GM03348 (cell line): ENCODE data around the gene STARD5.

Experiments
- DNase-seq: peaks from one replicate; pipeline ENCODE4 v3.0.0; 2012; ENCODE audit warnings: low spot score

Gene STARD5

DNA sequence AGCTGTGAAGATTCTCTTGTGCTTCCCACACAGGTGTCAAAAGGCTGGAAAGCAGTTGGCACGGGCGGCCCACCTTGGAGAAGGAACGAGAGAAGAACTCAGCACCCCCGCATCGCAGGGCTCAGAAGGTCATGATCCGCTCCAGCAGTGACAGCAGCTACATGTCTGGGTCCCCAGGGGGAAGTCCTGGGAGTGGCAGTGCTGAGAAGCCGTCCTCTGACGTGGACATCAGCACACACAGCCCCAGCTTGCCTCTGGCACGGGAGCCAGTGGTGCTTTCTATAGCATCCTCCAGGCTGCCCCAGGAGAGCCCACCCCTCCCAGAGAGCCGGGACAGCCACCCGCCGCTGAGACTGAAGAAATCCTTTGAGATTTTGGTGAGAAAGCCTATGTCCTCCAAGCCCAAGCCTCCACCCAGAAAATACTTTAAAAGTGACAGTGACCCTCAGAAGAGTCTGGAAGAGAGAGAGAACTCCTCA, 31.4 kb downstream of the STARD5 start:
- DNase-seq, result no peak

GRCh38 chr15:81291916-81292522, 31.9 kb downstream of the STARD5 start:
- DNase-seq, result no peak

DNA sequence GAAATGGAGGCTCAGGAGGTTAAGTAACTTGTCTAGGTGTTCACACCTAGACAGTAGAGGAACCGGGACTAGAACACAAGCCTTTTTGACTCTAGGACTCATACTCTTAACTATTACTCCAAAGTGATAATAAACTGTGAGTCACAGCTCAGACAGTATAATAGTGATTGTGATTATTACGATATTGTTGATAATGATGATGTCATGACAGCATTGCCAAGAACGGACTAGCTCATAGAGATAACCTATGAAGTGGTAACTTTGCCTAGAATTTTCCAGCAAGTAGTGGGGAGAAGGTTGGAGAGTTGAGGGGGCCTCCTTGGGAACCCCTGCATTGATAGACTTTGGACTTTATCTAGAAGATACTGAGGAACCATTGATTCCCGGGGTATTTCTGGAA, 34.0 kb downstream of the STARD5 start:
- no peak for DNase-seq

DNA sequence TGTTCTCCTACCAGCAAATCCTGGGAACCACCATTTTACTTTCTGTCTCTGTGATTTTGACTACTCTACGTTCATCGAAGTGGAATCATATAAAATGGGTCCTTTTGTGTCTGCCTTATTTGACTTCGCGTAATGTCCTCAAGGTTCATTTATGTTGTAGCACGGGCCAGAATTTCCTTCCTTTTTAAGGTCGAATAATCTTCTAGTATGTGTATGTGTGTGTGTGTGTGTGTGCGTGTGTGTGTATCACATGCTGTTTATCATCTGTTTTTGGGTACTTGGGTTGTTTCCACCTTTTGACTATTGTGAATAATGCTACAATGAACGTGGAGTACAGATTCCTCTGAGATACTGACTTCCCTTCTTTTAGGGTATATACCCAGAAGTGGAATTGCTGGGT, 35.3 kb downstream of the STARD5 start:
- no peak for DNase-seq

DNA sequence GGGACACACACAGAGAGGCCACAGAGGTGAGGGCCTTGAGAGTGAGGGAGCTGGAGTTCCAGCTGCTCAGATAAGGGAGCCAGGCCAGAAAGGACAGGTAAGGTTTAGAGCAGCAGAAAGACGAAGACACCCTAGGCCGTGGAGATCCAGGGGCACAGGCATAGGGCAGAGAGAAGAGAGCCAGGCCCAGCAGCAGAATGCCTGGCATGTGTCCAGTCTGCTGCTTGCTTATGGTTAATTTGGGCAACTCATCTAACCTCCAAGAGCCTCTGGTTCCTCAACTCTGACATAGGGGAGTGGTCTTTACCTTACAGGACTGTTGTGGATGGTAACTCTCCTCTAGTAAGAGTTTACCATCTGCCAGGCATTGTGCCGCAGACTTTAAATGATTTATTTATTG, 35.9 kb downstream of the STARD5 start:
- DNase-seq, result no peak

GRCh38 chr15:81286621-81287121, 37.3 kb downstream of the STARD5 start:
- no peak for DNase-seq

GRCh38 chr15:81285461-81285860, 38.5 kb downstream of the STARD5 start:
- DNase-seq, result no peak

DNA sequence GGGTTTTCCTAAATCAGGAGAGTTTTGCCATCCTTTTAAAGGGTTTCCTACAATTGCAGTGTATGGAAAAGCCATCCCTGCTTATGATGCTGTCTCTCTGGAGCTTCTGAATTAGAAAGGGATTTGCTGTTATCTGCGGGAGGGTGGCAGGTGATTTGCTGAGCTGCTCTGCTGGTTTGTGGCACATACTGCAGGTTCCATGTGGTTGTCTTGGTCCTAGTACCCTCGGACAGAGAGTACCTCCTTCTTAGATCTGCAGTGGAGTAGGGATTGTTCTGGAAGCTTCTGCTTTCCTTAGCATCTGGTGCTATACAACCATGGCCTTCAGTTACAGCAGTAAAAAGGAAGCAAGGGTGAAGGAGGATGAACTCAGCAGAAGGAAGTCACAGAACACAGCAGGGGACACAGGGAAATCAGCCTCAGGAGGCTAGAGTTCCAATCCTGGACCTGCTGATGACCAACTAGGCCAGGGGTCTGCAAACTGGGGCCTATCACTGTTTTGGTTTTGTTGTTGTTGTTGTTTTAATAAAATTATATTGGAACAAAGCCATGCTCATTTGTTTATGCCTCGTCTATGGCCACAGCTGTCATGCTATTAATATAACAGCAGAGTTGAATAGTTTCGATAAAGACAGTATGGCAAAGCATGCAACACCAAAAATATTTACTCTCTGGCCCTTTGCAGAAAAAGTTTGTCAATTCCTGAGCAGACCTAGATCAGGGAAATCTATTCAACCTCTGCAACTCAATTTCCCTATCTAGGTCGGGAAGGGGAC, 39.5 kb downstream of the STARD5 start:
- DNase-seq, result no peak

GRCh38 chr15:81282911-81283310, 41.0 kb downstream of the STARD5 start:
- no peak for DNase-seq

GRCh38 chr15:81282606-81282895, 41.4 kb downstream of the STARD5 start:
- no peak for DNase-seq

- DNase-seq, result no peak
These were observed 42.0 kb downstream of the STARD5 start for GRCh38 chr15:81281766-81282605.

DNA sequence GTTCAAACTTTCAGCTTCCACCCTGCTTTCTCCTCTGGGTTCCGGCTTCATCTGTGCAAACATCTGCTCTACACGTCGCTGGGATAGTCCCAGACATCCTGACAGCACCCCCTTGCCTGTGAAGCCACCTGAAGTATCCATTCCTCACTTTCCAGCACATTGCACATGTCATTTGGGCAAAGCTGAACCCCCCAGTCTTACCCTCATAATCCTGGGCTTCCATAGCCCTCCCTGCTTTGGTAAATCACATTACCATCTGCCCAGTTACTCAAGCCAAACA, 42.5 kb downstream of the STARD5 start:
- no peak for DNase-seq

DNA sequence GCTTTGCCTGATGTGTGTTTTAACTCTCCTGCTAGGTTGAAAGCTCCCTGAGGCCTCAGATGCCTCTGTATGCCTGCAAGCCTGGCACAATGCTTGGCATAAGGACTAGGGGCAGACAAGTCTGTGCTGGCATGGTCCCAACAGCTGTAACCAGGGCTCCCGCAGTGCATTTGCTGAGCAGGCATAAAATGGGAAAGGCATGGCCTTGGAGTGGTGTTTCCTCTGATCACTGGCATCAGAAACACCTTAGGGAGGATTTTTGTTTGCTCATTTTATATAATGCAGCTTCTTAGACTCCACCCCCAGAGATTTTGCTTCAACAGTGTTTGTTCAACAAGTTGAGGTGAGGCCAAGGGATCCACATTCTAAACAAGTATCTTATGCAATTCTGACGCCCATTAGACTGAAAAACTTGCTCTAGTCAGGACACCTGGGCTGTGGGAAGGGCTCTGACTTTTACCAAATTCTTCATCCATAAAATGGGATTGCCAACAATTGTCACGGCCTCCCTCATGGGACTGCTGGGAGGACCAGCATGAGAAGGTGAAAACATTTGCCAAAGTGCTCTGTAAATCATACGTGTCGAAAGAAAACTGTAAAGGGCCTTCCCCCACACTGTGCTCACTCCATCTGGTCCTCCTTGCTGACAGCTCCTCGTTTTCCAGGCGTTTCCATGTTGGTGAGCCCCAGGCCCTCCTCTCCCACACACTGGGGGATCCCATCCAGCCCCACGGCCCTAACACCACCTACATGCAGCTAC, 43.1 kb downstream of the STARD5 start:
- no peak for DNase-seq

GRCh38 chr15:81279621-81280485, 44.1 kb downstream of the STARD5 start:
- DNase-seq, result no peak

GRCh38 chr15:81278306-81279029, 45.5 kb downstream of the STARD5 start:
- no peak for DNase-seq

DNA sequence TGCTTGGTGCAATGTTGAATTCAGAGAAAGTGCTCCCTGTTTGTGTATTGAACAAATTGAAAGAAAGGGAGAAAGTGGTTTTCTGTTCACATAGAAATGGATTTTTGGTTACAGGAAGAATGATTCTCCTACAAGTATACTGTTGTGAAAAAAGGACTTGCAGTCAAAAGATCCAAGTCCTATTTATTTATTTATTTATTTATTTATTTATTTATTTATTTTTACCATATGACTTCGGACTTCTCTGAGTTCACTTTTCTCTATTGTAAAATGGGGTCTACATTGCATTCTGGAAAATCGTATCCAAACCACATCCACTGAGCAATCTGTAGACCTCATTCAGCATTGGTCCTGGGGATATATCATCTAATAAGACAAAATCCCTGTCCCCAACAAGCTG, 46.1 kb downstream of the STARD5 start:
- DNase-seq, result no peak

- no peak for DNase-seq
These were observed 47.0 kb downstream of the STARD5 start for GRCh38 chr15:81276967-81277366.

GRCh38 chr15:81275711-81276392, 48.1 kb downstream of the STARD5 start:
- DNase-seq, result peak; percentile 43

- peak; percentile 88 for DNase-seq
These were observed 48.8 kb downstream of the STARD5 start for GRCh38 chr15:81274931-81275707.
